Measurements from ENCODE around the gene TPM1.

DNA sequence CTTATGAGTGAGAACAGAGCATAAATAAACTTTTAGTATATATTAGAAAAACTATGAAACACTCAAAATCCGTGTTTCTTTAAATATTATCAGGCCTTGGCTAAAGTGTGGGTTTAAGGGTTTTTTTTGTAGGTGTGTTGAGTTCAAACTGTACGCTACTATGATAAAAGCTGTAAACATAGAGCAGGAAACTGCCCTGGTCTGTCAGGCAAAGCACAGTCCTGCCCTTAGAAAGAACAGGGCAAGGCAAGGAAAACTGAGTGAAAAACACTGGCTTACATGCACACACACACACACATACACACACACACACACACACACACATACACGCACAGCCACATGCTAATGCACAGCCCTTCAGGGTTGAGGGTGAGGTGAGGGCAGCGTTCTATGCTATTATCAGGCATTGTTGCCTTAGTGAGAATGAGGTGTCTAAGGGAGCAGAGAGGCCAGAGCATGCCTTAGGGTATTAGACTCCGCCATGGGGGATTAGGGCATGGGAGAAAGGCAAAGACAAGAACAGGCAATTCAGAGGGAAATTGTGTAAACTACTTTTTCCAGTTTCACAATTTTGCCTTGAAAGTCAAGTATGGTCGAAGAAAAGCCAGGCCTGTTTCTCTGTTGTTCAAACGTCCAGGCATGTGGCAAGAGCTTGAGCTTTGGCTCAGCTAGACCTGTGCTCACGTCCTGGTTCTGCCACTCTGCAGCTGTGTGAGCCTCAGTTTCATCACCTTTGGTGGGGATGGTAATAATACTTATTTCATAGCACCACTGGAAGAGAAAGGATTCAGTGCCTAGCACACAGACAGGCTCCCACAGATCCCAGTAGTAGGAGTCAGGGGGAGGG lies 36.3 kb upstream of the TPM1 start:
- TF ChIP-seq, protein P1, sequence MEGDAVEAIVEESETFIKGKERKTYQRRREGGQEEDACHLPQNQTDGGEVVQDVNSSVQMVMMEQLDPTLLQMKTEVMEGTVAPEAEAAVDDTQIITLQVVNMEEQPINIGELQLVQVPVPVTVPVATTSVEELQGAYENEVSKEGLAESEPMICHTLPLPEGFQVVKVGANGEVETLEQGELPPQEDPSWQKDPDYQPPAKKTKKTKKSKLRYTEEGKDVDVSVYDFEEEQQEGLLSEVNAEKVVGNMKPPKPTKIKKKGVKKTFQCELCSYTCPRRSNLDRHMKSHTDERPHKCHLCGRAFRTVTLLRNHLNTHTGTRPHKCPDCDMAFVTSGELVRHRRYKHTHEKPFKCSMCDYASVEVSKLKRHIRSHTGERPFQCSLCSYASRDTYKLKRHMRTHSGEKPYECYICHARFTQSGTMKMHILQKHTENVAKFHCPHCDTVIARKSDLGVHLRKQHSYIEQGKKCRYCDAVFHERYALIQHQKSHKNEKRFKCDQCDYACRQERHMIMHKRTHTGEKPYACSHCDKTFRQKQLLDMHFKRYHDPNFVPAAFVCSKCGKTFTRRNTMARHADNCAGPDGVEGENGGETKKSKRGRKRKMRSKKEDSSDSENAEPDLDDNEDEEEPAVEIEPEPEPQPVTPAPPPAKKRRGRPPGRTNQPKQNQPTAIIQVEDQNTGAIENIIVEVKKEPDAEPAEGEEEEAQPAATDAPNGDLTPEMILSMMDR (conservative IDR thresholded peaks at IDR 0.05 in 1 of 2, IDR thresholded peaks at IDR 0.05 in 1 of 2; ENCODE audit: low read depth in 1 of 2, low read length in 2 of 2): no peak
- no peak for TF ChIP-seq EZH2 (IDR thresholded peaks at IDR 0.05; ENCODE audit: low read length, missing control alignments)
